K562 (cell line): Measurements from ENCODE around the gene ARL10. TPM values are rescaled to one million over a fixed set of nuclear protein-coding genes. Genes with fewer than 3 reads are reported as not detected.

Experiments
- ATAC-seq: fragments of 200-7000 bp; cut with Tn5 transposase; 3 replicates; pipeline ENCODE4 v1.9.1; 2020; ENCODE audit warnings: moderate library complexity
- BruUV-seq: library from RNA; stranded (reverse); fragments of 400-500 nt; replicated peaks from 2 replicates; lab custom pipeline; 2021; lab: Mats Ljungman, UMichigan
- CTCF ChIA-PET: fragments of 300-600 bp; formaldehyde crosslinking; extraction: SDS; loops from one replicate; lab custom pipeline; 2021; ENCODE audit warnings: low intra/inter-chr PET ratio; lab: Yijun Ruan, JAX
- POLR2A ChIA-PET: fragments of 300-600, 350-650 bp; sonication (Branson Sonifier 250); formaldehyde crosslinking; extraction: SDS; loops from one replicate; lab custom pipeline; 2021; ENCODE audit warnings: antibody characterized with exemption, inconsistent platforms; lab: Yijun Ruan, JAX
- DNase-seq, 4 experiments: peaks; one replicate each; pipeline versions ENCODE4 v3.0.0 to v3.0.0-alpha.2; 2011 to 2018; ENCODE audit warnings: low spot score in 3 of 4, mixed read lengths in 3 of 4; ENCODE audit errors: extremely low read depth in 1 of 4
- FAIRE-seq: peaks from 2 replicates; lab custom pipeline; 2011; peaks lifted over from hg19 to GRCh38; lab: Jason Lieb, UNC
- H2AFZ ChIP-seq: 2 replicates; pipeline ENCODE4 v1.6.0; 2011; ENCODE audit warnings: low read depth, low read length, control low read depth, inconsistent platforms
- H3K27ac ChIP-seq: fragments of 200-600 bp; 3 replicates; pipeline ENCODE4 v1.8.0; 2011; ENCODE audit warnings: low read depth, mild to moderate bottlenecking, control low read depth, inconsistent platforms, low read length, moderate library complexity, mixed read lengths; ENCODE audit errors: extremely low read depth
- H3K27me3 ChIP-seq, 2 experiments: fragments of 300-600 bp in 1 of 2; 2 replicates in 1 of 2; 3 replicates in 1 of 2; pipeline versions ENCODE4 v1.6.0 to v1.8.0; 2011; ENCODE audit warnings: inconsistent platforms in 2 of 2, low read length in 2 of 2, mild to moderate bottlenecking in 1 of 2, mixed read lengths in 1 of 2, moderate library complexity in 1 of 2; ENCODE audit not compliant: control insufficient read depth in 2 of 2, insufficient read depth in 2 of 2
- H3K36me3 ChIP-seq: fragments of 300-600 bp; 3 replicates; pipeline ENCODE4 v1.8.0; 2011; ENCODE audit warnings: mild to moderate bottlenecking, low read length, inconsistent platforms; ENCODE audit not compliant: control insufficient read depth, insufficient read depth
- H3K4me1 ChIP-seq, 2 experiments: fragments of 200-600 bp in 1 of 2; replicated peaks in 1 of 2; 2 replicates in 1 of 2; 3 replicates in 1 of 2; pipeline versions ENCODE4 v1.5.1 to v1.8.0; 2011; ENCODE audit warnings: inconsistent platforms in 2 of 2, low read length in 2 of 2, mild to moderate bottlenecking in 1 of 2, mixed read lengths in 1 of 2, moderate library complexity in 1 of 2; ENCODE audit not compliant: control insufficient read depth in 2 of 2, insufficient read depth in 2 of 2
- H3K4me2 ChIP-seq: 2 replicates; pipeline ENCODE4 v1.6.1; 2011; ENCODE audit warnings: low read length, control low read depth, inconsistent platforms, mixed read lengths; ENCODE audit not compliant: insufficient read depth
- H3K4me3 ChIP-seq: fragments of 200-600 bp; sonication (generic), shearing (Covaris generic); 2 replicates; pipeline ENCODE4 v1.5.1; 2016; ENCODE audit warnings: control low read depth, inconsistent platforms
- H3K79me2 ChIP-seq: fragments of 200-600 bp; 3 replicates; pipeline ENCODE4 v1.8.0; 2011; ENCODE audit warnings: low read length, inconsistent platforms; ENCODE audit not compliant: control insufficient read depth, insufficient read depth
- H3K9ac ChIP-seq, 2 experiments: 2 replicates each; pipeline versions ENCODE4 v1.6.0 to v1.6.1; 2011; ENCODE audit warnings: low read depth in 2 of 2, low read length in 2 of 2, control low read depth in 1 of 2, inconsistent platforms in 1 of 2, mild to moderate bottlenecking in 1 of 2, mixed read lengths in 1 of 2; ENCODE audit not compliant: insufficient read depth in 1 of 2
- H3K9me1 ChIP-seq: one replicate; pipeline ENCODE4 v1.6.0; 2011; ENCODE audit warnings: inconsistent platforms, mild to moderate bottlenecking, low read length, moderate library complexity; ENCODE audit not compliant: control insufficient read depth, insufficient read depth
- H3K9me3 ChIP-seq: replicated peaks from 2 replicates; pipeline ENCODE4 v1.5.1; 2011; ENCODE audit warnings: low read depth, low read length, inconsistent platforms; ENCODE audit not compliant: control insufficient read depth, insufficient read depth
- H4K20me1 ChIP-seq: replicated peaks from 2 replicates; pipeline ENCODE4 v1.6.1; 2011; ENCODE audit warnings: low read length, inconsistent platforms, mixed read lengths; ENCODE audit not compliant: control insufficient read depth, insufficient read depth
- CBFA2T3 ChIP-seq: fragments of 450-650 bp; IDR thresholded peaks from 2 replicates; pipeline ENCODE4 v1.6.1; 2017
- MNT ChIP-seq, 2 experiments: fragments of 450-650 bp; conservative IDR thresholded peaks; 2 replicates each; pipeline ENCODE4 v1.6.1; 2017; ENCODE audit warnings: mild to moderate bottlenecking in 2 of 2, moderate library complexity in 2 of 2
- NFE2 ChIP-seq: IDR thresholded peaks from 2 replicates; pipeline ENCODE4 v1.6.1; 2014; ENCODE audit warnings: antibody characterized with exemption, low read depth
- PRDM10 ChIP-seq: fragments of 450-650 bp; IDR thresholded peaks from 2 replicates; pipeline ENCODE4 v1.6.1; 2018; ENCODE audit not compliant: partially characterized antibody
- ZBTB34 ChIP-seq: fragments of 250-450 bp; sonication (Bioruptor Pico); IDR thresholded peaks from 2 replicates; pipeline ENCODE4 v1.8.0; 2021; ENCODE audit warnings: mild to moderate bottlenecking, moderate library complexity
- WGBS: fragments of 100-300 bp; shearing (Covaris generic); methylation state at CpG from one replicate; pipeline ENCODE4 v1.1.6; 2016; ENCODE audit warnings: low coverage, mixed read lengths; ENCODE audit not compliant: insufficient coverage; ENCODE audit errors: missing lambda C conversion rate; 5-methylcytosine and 5-hydroxymethylcytosine counted together
- in situ Hi-C: fragments of 300-500 bp; cut with MboI; formaldehyde crosslinking; loops from 4 replicates; pipeline ENCODE4 v1.15.0; 2018; ENCODE audit warnings: inconsistent platforms, mixed read lengths
- intact Hi-C: fragments of 100-400 bp; cut with micrococcal nuclease; formaldehyde crosslinking; loops from 2 replicates; pipeline ENCODE4 v1.14.2; 2022
- polyA plus RNA-seq, 8 experiments: library from polyadenylated mRNA; depleted of rRNA in 4 of 8; stranded (reverse) in 5 of 8; unstranded in 3 of 8; fragments of >200 nt; fragmentation: Nextera tagmentation in 2 of 8; fragmentation: Illumina TruSeq in 1 of 8; extraction: Ambion mirVana in 2 of 8; extraction: Trizol in 1 of 8; gene quantifications; 2 replicates each; pipeline versions ENCODE4 v1.2.1 to v1.2.3, GENCODE V29; 2011 to 2014; ENCODE audit warnings: inconsistent platforms in 1 of 8, missing spikeins in 1 of 8
- total RNA-seq, 7 experiments: library from RNA; depleted of rRNA in 6 of 7; stranded (reverse); fragments of >200 nt in 6 of 7; fragmentation: Illumina TruSeq in 2 of 7; extraction: Trizol in 2 of 7; gene quantifications; 2 replicates each; pipeline versions ENCODE4 v1.2.1 to v1.2.3, GENCODE V29; 2011 to 2021; ENCODE audit warnings: low replicate concordance in 1 of 7

ARL10 gene
- total and polyA plus RNA-seq, 9 of the 15 experiments (the other 6 are each of a cell fraction or from before 2014, with no cell fraction given), result under 0.01 to 0.40 (median 0.34) TPM; not detected in 3

GRCh38 chr5:176359658-176360057 is 5.6 kb upstream of the ARL10 start:
- H3K9me1 ChIP-seq, result no peaks in the 10 kb centered on the region
- no peak overlapping the region for H2AFZ ChIP-seq
- H3K27me3 ChIP-seq, result no peaks in the 10 kb centered on the region
- WGBS, result 74% methylated on average over 4 of the region's 4 CpGs
- DNase-seq, result no peak
- no peak overlapping the region for H3K27ac ChIP-seq
- H3K9me3 ChIP-seq, result no peaks in the 10 kb centered on the region
- POLR2A ChIA-PET, result interaction anchor here (0.8 to 3.7 kb wide), 5 partner anchors 7 to 88 kb away, joined by 3 to 23 read pairs (median 5); partner anchors contain the start of gene FAF2
- intact Hi-C loops, result no loop called here
- in situ Hi-C loops, result no loop called here
- BruUV-seq, result TSS peak; percentile 31
- no peaks in the 10 kb centered on the region for H4K20me1 ChIP-seq
- H3K79me2 ChIP-seq, result peaks cover 55% of the 10 kb centered on the region
- TF ChIP-seq CBFA2T3, result peak; percentile 11; the same call in 1 of the 2 replicates
- 0 out of 2 replicates have a peak, but pooled peaks have one; percentile 26 for TF ChIP-seq NFE2
- TF ChIP-seq MNT (conservative IDR thresholded peaks at IDR 0.05), result 0 out of 4 replicates have a peak, but pooled peaks of 1 of the 2 experiments have one; percentile 18
- TF ChIP-seq PRDM10, result peak; percentile 67
- TF ChIP-seq ZBTB34 (CRISPR knock-in tag), result no peak
- TF ChIP-seq, all 486 proteins: peak for 4
- Histone ChIP-seq H3K4me3 (no peak overlapping the region), H3K36me3 (peaks cover 44% of the 10 kb centered on the region), H3K9ac (no peak overlapping the region), H3K4me2 (peak overlapping the region; percentile 6; the same call in 1 of the 2 replicates), H3K4me1 (peaks cover 9 to 15% of the 10 kb centered on the region in 2 experiments; a peak in 4 of 5 replicates)
- CTCF ChIA-PET, result no interaction called here
- ATAC-seq, result no peak
- no peak for FAIRE-seq
